ENCODE data around the gene TRIM33.

GRCh38 chr1:114485286-114485685 is 25.7 kb downstream of the TRIM33 start:
- TF ChIP-seq CTCF (conservative IDR thresholded peaks at IDR 0.05 in 1 of 2, IDR thresholded peaks at IDR 0.05 in 1 of 2; ENCODE audit: low read depth in 1 of 2, low read length in 2 of 2) = no peak
- TF ChIP-seq EZH2 (IDR thresholded peaks at IDR 0.05; ENCODE audit: low read length, missing control alignments) = no peak

Measured in fibroblast of lung (primary cell).